GM12891 (cell line): ENCODE data around the gene FNDC7.
A peak's percentile ranks its signal among the peaks of the same experiment; 100 is the strongest.

Experiments used
- DNase-seq: peaks from one replicate; pipeline ENCODE4 v3.0.0; 2011; ENCODE audit warnings: low spot score; ENCODE audit not compliant: insufficient read length
- FAIRE-seq: peaks from 2 replicates; lab custom pipeline; 2011; peaks lifted over from hg19 to GRCh38; lab: Jason Lieb, UNC
- PAX5 ChIP-seq: IDR thresholded peaks from 2 replicates; pipeline ENCODE4 v1.6.1; 2011; ENCODE audit warnings: low read length, moderate library complexity, mild to moderate bottlenecking; ENCODE audit not compliant: insufficient read depth, severe bottlenecking
- POLR2A ChIP-seq: IDR thresholded peaks from 2 replicates; pipeline ENCODE4 v1.6.1; 2011; ENCODE audit warnings: low read depth, low read length, control low read depth
- POLR2AphosphoS5 ChIP-seq: IDR thresholded peaks from 2 replicates; pipeline ENCODE4 v1.6.1; 2011; ENCODE audit warnings: low read depth, low read length, control low read depth
- POU2F2 ChIP-seq: IDR thresholded peaks from 2 replicates; pipeline ENCODE4 v1.6.1; 2011; ENCODE audit warnings: low read depth, mild to moderate bottlenecking, control low read depth, low read length, moderate library complexity
- SPI1 ChIP-seq: IDR thresholded peaks from 2 replicates; pipeline ENCODE4 v1.6.1; 2011; ENCODE audit warnings: low read depth, low read length, control low read depth
- TAF1 ChIP-seq: IDR thresholded peaks from 2 replicates; pipeline ENCODE4 v1.6.1; 2011; ENCODE audit warnings: low read depth, low read length, control low read depth

FNDC7 gene

GRCh38 chr1:108717774-108718316 is 5.1 kb downstream of the FNDC7 start:
- TF ChIP-seq POLR2A (no peak), PAX5 (no peak), SPI1 (no peak), TAF1 (no peak), POU2F2 (no peak), POLR2AphosphoS5 (no peak)
- DNase-seq = no peak
- FAIRE-seq = no peak

DNA sequence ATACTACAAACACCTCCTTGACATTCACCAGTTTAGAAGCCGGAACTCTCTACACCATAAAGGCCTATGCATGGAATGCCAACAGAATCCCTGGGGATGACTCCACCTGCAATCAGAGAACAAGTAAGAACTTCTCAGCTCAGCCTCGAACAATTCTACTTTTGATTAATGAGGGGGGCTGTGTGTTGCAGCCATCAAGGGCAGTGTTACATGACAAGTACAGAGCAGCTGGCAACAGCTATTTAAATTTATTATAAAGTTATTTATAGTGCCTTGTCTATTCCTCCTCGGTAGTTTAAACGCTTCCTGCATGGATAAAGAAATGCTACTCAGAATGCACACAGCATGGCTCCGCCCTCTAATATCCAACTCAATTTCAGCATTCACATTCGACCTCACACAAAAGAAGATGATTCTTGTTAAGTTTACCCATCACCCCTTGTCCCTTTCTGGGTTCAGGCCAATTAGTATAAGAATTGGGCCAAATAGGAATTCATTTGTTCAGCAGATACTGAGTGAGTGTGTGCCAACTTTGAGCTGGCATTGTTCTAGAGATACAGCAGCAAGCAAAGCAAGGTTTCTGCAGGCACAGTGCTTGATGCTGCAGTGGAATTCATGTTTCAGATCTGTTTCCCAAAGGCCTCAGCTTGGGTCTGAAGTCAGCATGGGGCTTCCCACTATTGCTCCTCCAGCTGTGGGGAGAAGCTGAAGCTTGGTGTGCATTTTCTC is 6.4 kb downstream of the FNDC7 start:
- FAIRE-seq (no peak), DNase-seq (no peak)
- TF ChIP-seq POLR2A = no peak
- TF ChIP-seq PAX5 = no peak
- TF ChIP-seq POLR2AphosphoS5 = no peak
- no peak for TF ChIP-seq POU2F2
- TF ChIP-seq SPI1 = no peak
- no peak for TF ChIP-seq TAF1

DNA sequence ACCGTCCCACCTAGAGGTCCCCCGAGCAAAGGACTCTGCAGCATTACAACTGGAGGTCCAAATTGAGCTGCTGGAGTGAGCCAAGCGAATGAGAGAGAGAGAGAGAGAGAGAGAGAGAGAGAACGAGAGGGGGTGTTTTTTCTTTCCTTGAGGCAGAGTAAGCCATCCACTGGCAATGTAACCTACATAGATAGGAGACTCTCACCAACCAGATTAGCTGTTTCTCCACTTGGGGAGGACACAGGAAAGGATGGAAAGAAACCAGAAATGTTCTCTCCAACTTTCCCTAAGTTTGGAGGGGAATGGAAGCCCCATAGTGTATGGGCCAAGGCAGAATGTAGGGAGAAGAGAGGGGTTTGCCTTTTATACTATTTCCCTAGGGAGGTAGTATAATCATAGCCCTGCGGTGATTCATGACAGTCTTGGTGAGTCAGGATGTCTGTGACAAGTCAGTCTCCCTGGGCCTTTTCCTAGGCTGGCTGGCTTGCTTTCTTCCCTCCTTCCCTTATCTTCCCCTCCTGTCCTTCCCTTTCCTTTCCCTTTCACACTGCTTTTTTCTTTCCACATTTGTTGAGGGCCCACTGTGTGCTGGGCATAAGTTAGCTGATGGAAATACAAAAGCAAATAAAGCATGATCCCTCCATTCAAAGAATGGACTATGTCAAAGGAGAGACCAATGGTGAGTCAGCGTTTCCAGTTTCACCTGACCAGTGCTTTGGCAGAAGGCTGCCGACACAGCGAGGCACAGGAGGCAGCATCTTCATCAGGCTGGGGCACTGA is 7.1 kb downstream of the FNDC7 start:
- no peak for FAIRE-seq
- DNase-seq = no peak
- TF ChIP-seq SPI1 (no peak), POU2F2 (no peak), TAF1 (no peak), POLR2A (no peak), POLR2AphosphoS5 (no peak), PAX5 (no peak)

- TF ChIP-seq PAX5 = no peak
- TF ChIP-seq SPI1 = peak; percentile 41; the same call in 1 of the 2 replicates
- FAIRE-seq = no peak
- DNase-seq = no peak
These were observed 9.6 kb downstream of the FNDC7 start for GRCh38 chr1:108722292-108722691.

- no peak for TF ChIP-seq PAX5
- TF ChIP-seq POLR2AphosphoS5 = no peak
- TF ChIP-seq POU2F2 = no peak
- TF ChIP-seq POLR2A = no peak
- no peak for TF ChIP-seq SPI1
- no peak for DNase-seq
- no peak for FAIRE-seq
These were observed 13.2 kb downstream of the FNDC7 start for GRCh38 chr1:108725906-108726305.

GRCh38 chr1:108728327-108728923 is 15.7 kb downstream of the FNDC7 start:
- TF ChIP-seq POLR2AphosphoS5 = no peak
- no peak for TF ChIP-seq POU2F2
- no peak for TF ChIP-seq SPI1
- no peak for TF ChIP-seq POLR2A
- TF ChIP-seq PAX5 = no peak
- no peak for TF ChIP-seq TAF1
- FAIRE-seq (no peak), DNase-seq (no peak)

DNA sequence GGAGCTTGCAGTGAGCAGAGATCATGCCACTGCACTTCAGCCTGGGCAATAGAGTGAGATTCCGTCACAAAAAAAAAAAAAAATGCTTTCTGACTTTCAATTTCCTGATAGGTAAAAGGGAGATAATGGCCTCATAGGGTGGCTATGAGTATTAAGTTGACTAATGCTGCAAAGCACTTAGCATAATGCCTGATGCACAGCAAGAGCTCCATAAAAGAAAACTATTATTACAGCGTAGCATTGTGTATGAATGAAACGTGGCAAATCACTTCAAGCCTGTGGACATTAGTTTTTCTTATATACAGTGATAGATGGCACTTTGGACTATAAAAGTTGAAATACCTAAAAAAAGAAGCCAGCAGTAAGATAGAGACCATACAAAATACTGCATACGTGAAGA is 16.8 kb downstream of the FNDC7 start:
- DNase-seq (no peak), FAIRE-seq (no peak)
- TF ChIP-seq TAF1 (no peak), POLR2A (no peak), POU2F2 (no peak), SPI1 (no peak), POLR2AphosphoS5 (no peak), PAX5 (no peak)

DNA sequence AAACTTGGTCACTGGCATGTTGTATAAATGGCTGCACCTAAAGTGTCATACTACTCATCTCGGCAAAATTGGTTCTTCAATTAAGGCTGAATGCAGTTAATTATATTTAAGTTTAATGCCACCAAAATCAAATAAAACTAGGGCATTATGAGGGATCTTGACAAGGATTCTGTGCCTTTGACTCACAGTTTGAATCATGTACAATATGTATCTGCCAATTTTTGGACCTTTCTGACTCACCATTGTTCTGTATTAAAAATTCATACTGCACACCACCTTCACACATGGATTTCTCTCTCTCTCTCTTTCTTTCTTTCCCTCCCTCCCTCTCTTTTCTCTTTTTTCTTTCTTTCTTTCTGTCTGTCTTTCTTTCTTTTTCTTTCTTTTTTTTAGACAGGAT is 19.7 kb downstream of the FNDC7 start:
- FAIRE-seq (no peak), DNase-seq (no peak)
- TF ChIP-seq POU2F2 = no peak
- TF ChIP-seq PAX5 = no peak
- no peak for TF ChIP-seq POLR2A
- no peak for TF ChIP-seq POLR2AphosphoS5
- TF ChIP-seq SPI1 = no peak
- TF ChIP-seq TAF1 = no peak

DNA sequence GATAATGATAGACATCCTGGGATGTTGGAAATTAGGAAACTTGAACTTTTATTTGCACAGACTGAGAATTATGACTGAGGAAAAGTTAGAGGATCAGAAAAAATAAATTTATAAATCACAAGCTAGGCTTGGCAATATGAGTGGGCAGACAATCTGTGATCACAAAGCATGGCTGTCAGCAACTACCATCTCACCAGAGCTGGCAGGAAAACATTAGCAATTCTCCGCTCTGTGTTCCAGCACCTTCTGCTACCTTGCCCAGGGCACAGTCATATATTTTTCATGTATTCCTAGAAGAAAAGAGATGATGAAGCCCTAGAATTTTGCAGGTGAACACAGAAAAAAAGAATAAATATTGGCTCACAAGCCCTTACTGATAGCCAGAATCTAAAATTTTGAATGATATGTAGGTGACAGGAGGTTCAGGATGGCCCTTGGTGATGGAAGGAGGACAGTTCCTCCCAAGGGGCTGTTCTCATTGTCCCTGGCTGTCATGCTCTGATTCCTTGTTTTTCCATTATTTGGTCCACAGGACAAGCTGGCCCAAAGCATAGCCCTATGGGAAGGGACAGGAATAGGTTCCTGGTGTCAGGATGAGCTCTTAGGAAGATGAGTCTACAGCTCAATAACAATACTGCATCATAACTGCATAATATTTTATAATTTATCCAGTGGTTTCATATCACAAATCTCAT is 21.6 kb downstream of the FNDC7 start:
- DNase-seq (no peak), FAIRE-seq (no peak)
- TF ChIP-seq POU2F2 (no peak), TAF1 (no peak), SPI1 (no peak), POLR2A (no peak), POLR2AphosphoS5 (no peak), PAX5 (no peak)
